Esophagus (tissue), 2 donors: Measurements from ENCODE around the gene LDB3. TPM values are rescaled to one million over a fixed set of nuclear protein-coding genes. Genes with fewer than 3 reads are reported as not detected.

Source experiments
- H3K27ac ChIP-seq, 2 donors: one replicate each; pipeline ENCODE4 v1.5.1; 2013; ENCODE audit warnings: low read depth in 2 of 2, mild to moderate bottlenecking in 2 of 2, inconsistent platforms in 1 of 2, low read length in 1 of 2, moderate library complexity in 1 of 2
- H3K27me3 ChIP-seq, 2 donors: one replicate each; pipeline ENCODE4 v1.6.1; 2013; ENCODE audit warnings: low read length in 2 of 2, control low read depth in 1 of 2, mild to moderate bottlenecking in 1 of 2; ENCODE audit not compliant: insufficient read depth in 2 of 2, control insufficient read depth in 1 of 2
- H3K36me3 ChIP-seq, 2 donors: one replicate each; pipeline ENCODE4 v1.6.1; 2013; ENCODE audit warnings: low read length in 1 of 2; ENCODE audit not compliant: control insufficient read depth in 2 of 2, insufficient read depth in 2 of 2
- H3K4me1 ChIP-seq, 2 donors: one replicate each; pipeline ENCODE4 v1.6.1; 2013; ENCODE audit warnings: low read length in 1 of 2; ENCODE audit not compliant: control insufficient read depth in 2 of 2, insufficient read depth in 2 of 2
- H3K4me3 ChIP-seq, 2 donors: one replicate each; pipeline ENCODE4 v1.5.1; 2013; ENCODE audit warnings: low read length in 2 of 2, mild to moderate bottlenecking in 2 of 2, low read depth in 1 of 2, moderate library complexity in 1 of 2
- H3K9me3 ChIP-seq, 2 donors: one replicate each; pipeline ENCODE4 v1.6.1; 2013; ENCODE audit warnings: mild to moderate bottlenecking in 2 of 2, low read depth in 1 of 2, low read length in 1 of 2, moderate library complexity in 1 of 2; ENCODE audit not compliant: control insufficient read depth in 2 of 2, insufficient read depth in 1 of 2
- WGBS, 2 donors: extraction: QIAGEN DNeasy Blood & Tissue Kit; methylation state at CpG; one replicate each; pipeline ENCODE4 v1.1.7; 2013; 5-methylcytosine and 5-hydroxymethylcytosine counted together
- polyA plus RNA-seq, 2 donors: library from polyadenylated mRNA; stranded (reverse); fragments of 200-250 nt; gene quantifications; one replicate each; pipeline ENCODE4 v1.2.3, GENCODE V29; 2013
- donor health status: healthy with polysubstance abuse.
- donor health status: Bipolar disorder and iron deficiency.

LDB3 gene
- polyA plus RNA-seq, 2 donors: 1.4 to 2.4 TPM

DNA sequence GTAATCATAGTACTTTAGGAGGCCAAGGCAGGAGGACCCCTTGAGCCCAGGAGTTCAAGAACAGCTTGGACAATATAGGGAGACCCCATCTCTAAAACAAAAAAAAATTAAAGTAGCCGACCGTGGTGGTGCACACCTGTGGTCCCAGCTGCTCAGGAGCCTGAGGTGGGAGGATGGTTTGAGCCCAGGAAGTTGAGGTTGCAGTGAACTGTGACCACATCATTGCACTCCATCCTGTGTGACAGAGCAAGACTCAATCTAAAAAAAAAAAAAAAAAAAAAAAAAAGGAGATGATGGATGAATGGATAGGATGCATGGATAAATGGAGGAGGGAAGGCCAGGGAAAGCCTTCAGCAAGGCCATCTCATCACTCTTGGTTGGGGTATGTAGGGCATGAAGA is 54.7 kb downstream of the LDB3 start:
- no peak overlapping the region for H3K4me3 ChIP-seq
- H3K4me1 ChIP-seq: no peaks in the 10 kb centered on the region
- H3K27me3 ChIP-seq: no peaks in the 10 kb centered on the region
- no peak overlapping the region for H3K27ac ChIP-seq
- 76 to 81% methylated on average over 2 of the region's 2 CpGs for WGBS, 2 donors
- no peaks in the 10 kb centered on the region for H3K9me3 ChIP-seq
- H3K36me3 ChIP-seq: no peaks in the 10 kb centered on the region

DNA sequence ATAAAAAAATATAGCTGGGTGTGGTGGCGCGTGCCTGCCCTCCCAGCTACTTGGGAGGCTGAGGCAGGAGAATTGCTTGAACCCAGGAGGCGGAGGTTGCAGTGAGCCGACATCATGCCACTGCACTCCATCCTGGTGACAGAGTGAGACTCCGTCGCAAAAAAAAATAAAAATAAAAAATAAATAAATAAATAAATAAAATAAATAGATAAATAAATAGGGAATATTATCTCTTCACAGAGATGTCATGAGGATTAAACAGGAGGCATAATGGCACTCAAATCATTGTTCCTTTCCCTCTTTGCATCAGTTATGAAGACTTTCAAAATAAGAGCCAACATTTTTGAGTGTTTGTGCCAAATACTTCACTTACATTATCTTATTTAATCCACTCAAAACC is 56.1 kb downstream of the LDB3 start:
- no peaks in the 10 kb centered on the region for H3K9me3 ChIP-seq
- no peak overlapping the region for H3K27ac ChIP-seq
- 96 to 98% methylated on average over 6 of the region's 6 CpGs for WGBS, 2 donors
- H3K27me3 ChIP-seq: no peaks in the 10 kb centered on the region
- H3K4me1 ChIP-seq: no peaks in the 10 kb centered on the region
- no peak overlapping the region for H3K4me3 ChIP-seq
- H3K36me3 ChIP-seq: no peaks in the 10 kb centered on the region

DNA sequence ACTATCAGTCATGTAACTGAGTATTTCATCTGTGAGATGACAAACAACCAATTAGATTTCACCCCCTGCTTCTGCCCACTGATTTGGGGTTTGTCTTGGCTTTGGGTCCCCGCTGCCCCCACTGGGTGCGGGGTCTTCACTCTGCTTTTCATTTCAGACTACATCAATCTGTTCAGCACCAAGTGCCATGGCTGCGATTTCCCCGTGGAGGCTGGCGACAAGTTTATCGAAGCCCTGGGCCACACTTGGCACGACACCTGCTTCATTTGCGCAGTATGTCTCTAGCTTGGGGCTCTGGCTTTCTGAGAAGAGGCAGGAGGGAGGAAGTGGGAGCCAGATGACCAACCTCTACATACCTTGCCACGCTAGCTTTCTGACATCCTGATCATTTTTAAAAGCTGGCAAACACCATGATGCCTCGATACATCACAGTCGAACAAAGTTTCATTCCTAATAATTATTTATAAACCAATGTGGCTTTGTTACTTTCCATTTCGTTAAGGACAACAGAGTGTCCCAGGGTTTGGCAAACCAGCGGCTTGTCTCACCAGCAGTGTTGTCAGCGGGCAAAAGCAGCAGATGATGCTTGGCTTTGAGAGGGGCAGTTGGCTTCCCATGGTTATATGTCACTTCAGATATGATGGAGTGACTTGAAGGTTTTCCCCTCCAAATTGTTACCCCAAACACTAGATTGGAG is 57.8 kb downstream of the LDB3 start:
- no peaks in the 10 kb centered on the region for H3K36me3 ChIP-seq

DNA sequence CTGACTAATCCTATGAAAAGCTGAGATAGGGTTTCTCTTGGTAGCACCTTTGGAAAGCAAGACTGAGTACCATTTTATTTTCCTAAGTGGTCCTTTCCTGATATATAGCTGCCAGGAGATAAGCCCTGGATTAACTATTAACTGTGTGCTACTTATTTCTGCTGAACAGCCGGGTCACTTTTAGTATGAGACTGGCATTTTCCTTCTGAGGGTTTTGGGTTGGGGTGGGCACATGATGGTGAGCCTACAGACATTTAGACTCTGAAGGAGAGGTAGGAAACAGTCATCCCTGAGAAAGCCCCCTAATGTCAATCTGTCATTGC is 58.3 kb downstream of the LDB3 start:
- Histone ChIP-seq H3K27ac (no peak overlapping the region), H3K27me3 (no peaks in the 10 kb centered on the region), H3K4me1 (no peaks in the 10 kb centered on the region), H3K9me3 (no peaks in the 10 kb centered on the region), H3K4me3 (no peak overlapping the region), H3K36me3 (no peaks in the 10 kb centered on the region)
- 57 to 61% methylated on average over 1 of the region's 1 CpG for WGBS, 2 donors

More for the DNA sequence above, 57.8 kb downstream of the LDB3 start:
- Histone ChIP-seq H3K4me1 (no peaks in the 10 kb centered on the region), H3K27ac (no peak overlapping the region), H3K9me3 (no peaks in the 10 kb centered on the region), H3K27me3 (no peaks in the 10 kb centered on the region), H3K4me3 (no peak overlapping the region)
- 92 to 93% methylated on average over 14 of the region's 14 CpGs for WGBS, 2 donors

DNA sequence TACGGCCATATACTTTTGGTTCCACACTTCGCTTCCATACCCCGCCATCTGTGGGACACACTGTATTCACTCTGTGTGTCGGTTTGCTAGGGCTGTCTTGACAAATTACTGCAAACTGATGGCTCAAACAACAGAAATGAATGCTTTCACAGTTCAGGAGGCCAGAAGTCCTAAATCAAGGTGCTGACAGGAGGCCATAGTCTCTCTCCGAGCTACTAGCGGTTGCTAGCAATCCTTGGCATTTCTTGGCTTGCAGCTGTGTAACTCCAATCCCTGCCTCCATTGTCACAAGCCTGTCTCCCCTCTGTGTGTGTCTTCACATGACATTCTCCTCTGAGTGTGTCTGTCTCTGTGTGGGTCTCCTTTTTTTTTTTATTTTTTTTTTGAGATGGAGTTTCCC is 59.2 kb downstream of the LDB3 start:
- Histone ChIP-seq H3K27me3 (no peaks in the 10 kb centered on the region), H3K9me3 (no peaks in the 10 kb centered on the region), H3K4me1 (no peaks in the 10 kb centered on the region), H3K4me3 (no peak overlapping the region), H3K27ac (no peak overlapping the region), H3K36me3 (no peaks in the 10 kb centered on the region)
- 78 to 81% methylated on average over 6 of the region's 6 CpGs for WGBS, 2 donors

DNA sequence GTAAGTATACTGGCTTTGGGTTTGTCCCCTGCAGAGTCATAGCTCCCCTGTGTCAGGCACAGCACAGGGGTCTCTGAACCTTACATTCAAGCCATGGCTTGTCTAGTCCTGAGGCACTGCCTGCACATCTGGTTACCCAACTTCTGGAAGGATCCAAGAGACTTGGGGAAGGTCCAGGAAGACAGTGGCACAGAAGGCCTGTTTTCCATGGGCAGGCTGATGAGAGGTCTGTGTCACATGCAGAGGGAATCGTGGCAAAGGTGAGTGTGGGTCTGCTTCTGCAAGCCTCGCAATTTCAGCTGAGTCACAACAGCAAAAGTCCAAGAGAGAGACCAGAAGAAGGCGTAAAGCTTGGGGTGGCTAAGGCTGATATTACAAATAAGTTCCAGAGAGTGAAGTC is 59.7 kb downstream of the LDB3 start:
- no peak overlapping the region for H3K27ac ChIP-seq
- H3K9me3 ChIP-seq: no peaks in the 10 kb centered on the region
- H3K4me1 ChIP-seq: no peaks in the 10 kb centered on the region
- 78 to 88% methylated on average over 3 of the region's 3 CpGs for WGBS, 2 donors
- no peak overlapping the region for H3K4me3 ChIP-seq
- H3K27me3 ChIP-seq: no peaks in the 10 kb centered on the region
- no peaks in the 10 kb centered on the region for H3K36me3 ChIP-seq

DNA sequence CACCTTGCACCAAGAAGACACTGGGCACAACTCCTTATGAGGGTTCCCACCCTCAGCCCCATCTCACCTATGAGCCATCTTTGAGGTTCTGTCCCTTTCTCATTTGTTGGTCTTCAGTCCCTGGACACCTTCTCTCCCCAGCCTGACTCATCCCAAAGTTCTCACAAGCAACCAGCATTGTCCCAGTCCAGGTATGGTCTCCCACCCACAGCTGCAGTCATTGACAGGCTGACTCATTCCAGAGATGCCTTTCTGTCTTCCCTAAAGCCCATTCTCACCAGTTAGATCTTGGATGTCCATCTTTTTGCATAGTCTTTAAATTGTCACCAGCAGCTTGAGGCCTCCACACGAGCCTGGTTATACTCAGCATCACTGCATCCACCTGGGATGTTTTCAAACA is 61.4 kb downstream of the LDB3 start:
- Histone ChIP-seq H3K27ac (peak overlapping the region in 1 of 2 donors; percentile 45), H3K36me3 (no peaks in the 10 kb centered on the region), H3K4me3 (no peak overlapping the region), H3K9me3 (no peaks in the 10 kb centered on the region), H3K4me1 (no peaks in the 10 kb centered on the region), H3K27me3 (no peaks in the 10 kb centered on the region)
- WGBS, 2 donors: 79 to 81% methylated on average over 1 of the region's 1 CpG

DNA sequence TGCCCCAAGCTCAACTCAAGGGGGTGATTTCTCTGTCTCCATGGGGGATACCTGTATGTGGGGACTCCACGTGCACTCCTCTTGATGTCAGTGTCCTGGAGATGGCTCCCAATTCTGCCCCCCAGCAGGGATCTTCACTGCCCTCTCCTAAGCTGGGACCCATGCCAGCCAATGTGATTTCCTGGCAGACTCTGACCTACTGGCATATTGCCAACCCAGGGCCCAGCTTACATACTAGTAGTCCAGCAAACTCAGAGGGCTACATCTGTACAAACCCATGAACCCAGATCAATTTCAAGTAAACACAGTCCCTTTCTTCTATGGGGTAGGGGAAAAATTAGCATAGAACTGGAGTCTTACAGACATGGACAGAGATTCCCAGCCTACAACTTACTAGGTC is 61.9 kb downstream of the LDB3 start:
- Histone ChIP-seq H3K27me3 (no peaks in the 10 kb centered on the region), H3K36me3 (no peaks in the 10 kb centered on the region), H3K4me1 (no peaks in the 10 kb centered on the region), H3K27ac (peak overlapping the region in 1 of 2 donors; percentile 45), H3K4me3 (no peak overlapping the region), H3K9me3 (no peaks in the 10 kb centered on the region)
- WGBS, 2 donors: 77 to 83% methylated on average over 1 of the region's 1 CpG

DNA sequence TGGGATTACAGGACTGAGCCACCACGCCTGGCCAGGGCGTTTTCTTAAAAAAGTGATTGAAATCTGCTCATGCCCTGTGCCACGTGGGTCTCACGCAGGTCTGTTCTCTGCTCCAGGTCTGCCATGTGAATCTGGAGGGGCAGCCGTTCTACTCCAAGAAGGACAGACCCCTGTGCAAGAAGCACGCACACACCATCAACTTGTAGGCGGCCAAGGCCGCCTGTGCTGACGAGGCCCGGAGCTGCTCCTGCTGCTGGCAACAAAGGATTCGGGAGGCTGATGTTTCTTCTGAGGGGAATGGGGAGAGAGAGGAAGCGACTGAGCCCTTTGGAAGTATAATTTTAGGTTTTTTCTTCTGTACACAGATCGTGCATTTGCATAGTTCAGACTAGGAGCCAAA is 64.5 kb downstream of the LDB3 start:
- peak overlapping the region; percentile 47 to 82 for H3K27ac ChIP-seq
- 71 to 75% methylated on average over 13 of the region's 13 CpGs for WGBS, 2 donors
- H3K36me3 ChIP-seq: no peaks in the 10 kb centered on the region
- no peaks in the 10 kb centered on the region for H3K9me3 ChIP-seq
- no peak overlapping the region for H3K4me3 ChIP-seq
- no peaks in the 10 kb centered on the region for H3K4me1 ChIP-seq
- H3K27me3 ChIP-seq: no peaks in the 10 kb centered on the region

DNA sequence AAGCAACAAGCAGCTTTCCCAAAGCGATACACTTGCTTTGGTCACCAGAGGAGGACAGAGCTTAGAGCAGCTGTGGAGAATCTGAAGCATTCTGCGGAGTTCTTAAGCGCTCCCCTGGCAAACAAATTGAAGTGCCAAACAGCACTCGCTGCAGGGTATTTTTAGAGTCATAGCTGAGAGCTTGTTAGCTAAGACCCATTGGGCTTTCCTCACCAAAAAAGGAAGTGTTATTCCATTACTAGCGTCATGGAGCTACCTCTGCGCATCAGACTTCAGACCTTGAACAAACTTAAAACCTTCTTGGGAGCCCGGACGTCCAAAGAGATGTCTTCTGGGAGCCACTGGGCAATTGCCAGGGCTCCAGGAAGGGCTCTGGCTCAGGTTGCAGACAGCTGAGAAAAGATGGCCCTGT is 65.0 kb downstream of the LDB3 start:
- peak overlapping the region in 1 of 2 donors; percentile 81 for H3K27ac ChIP-seq
- 68 to 77% methylated on average over 8 of the region's 8 CpGs for WGBS, 2 donors

More for the DNA sequence above, 65.0 kb downstream of the LDB3 start:
- H3K9me3 ChIP-seq: no peaks in the 10 kb centered on the region
- H3K4me1 ChIP-seq: no peaks in the 10 kb centered on the region
- H3K4me3 ChIP-seq: no peak overlapping the region
- no peaks in the 10 kb centered on the region for H3K36me3 ChIP-seq
- H3K27me3 ChIP-seq: no peaks in the 10 kb centered on the region
